Stimulated activated CD8-positive, alpha-beta memory T cell treated with anti-CD3 and anti-CD28 coated beads, Interleukin-4, amount 100 ng/mL, for 24 hours (primary cell): ENCODE data around the gene CNPY2.
"Not testable (repeated sequence)": the region's sequence is repeated elsewhere in the genome, so short reads cannot be mapped to it uniquely, and the experiment has no call there.

Experiments used
- DNase-seq: peaks from one replicate; pipeline ENCODE4 v3.0.0-alpha.2; 2020; ENCODE audit warnings: low read depth

CNPY2 gene

GRCh38 chr12:56298828-56299227, 17.0 kb downstream of the CNPY2 start:
- no peak for DNase-seq

- no peak for DNase-seq
Measured at GRCh38 chr12:56297400-56297799, 18.4 kb downstream of the CNPY2 start.

GRCh38 chr12:56296295-56296694, 19.5 kb downstream of the CNPY2 start:
- DNase-seq, result no peak

- DNase-seq, result no peak
Measured at GRCh38 chr12:56293795-56294194, 22.0 kb downstream of the CNPY2 start.

- DNase-seq, result no peak
Measured at GRCh38 chr12:56288705-56289387, 26.9 kb downstream of the CNPY2 start.

GRCh38 chr12:56286044-56286830, 29.6 kb downstream of the CNPY2 start:
- DNase-seq, result no peak

GRCh38 chr12:56284263-56284662, 31.5 kb downstream of the CNPY2 start:
- not testable (repeated sequence) for DNase-seq

GRCh38 chr12:56282579-56282978, 33.2 kb downstream of the CNPY2 start:
- no peak for DNase-seq

- DNase-seq, result no peak
Measured at GRCh38 chr12:56282030-56282429, 33.8 kb downstream of the CNPY2 start.

GRCh38 chr12:56280849-56281248, 34.9 kb downstream of the CNPY2 start:
- DNase-seq, result no peak

- DNase-seq, result no peak
Measured at GRCh38 chr12:56278905-56279304, 36.9 kb downstream of the CNPY2 start.

GRCh38 chr12:56274299-56274698, 41.5 kb downstream of the CNPY2 start:
- no peak for DNase-seq

GRCh38 chr12:56272468-56272867, 43.3 kb downstream of the CNPY2 start:
- not testable (repeated sequence) for DNase-seq

GRCh38 chr12:56271031-56271430, 44.8 kb downstream of the CNPY2 start:
- DNase-seq, result no peak

- DNase-seq, result no peak
Measured at GRCh38 chr12:56267443-56268071, 48.2 kb downstream of the CNPY2 start.

- peak; percentile 75 for DNase-seq
Measured at GRCh38 chr12:56266693-56267442, 48.9 kb downstream of the CNPY2 start, which contains the start of gene COQ10A. TSS of gene COQ10A (plus strand) at chr12:56266942. CDS start at chr12:56267119, 177 bp downstream.

GRCh38 chr12:56266068-56266692, 49.6 kb downstream of the CNPY2 start:
- not testable (repeated sequence) for DNase-seq

GRCh38 chr12:56262955-56263354, 52.8 kb downstream of the CNPY2 start:
- not testable (repeated sequence) for DNase-seq

- DNase-seq, result no peak
Measured at GRCh38 chr12:56261503-56262232, 54.1 kb downstream of the CNPY2 start.

- DNase-seq, result no peak
Measured at GRCh38 chr12:56260921-56261320, 54.9 kb downstream of the CNPY2 start.

- DNase-seq, result no peak
Measured at GRCh38 chr12:56260380-56260779, 55.4 kb downstream of the CNPY2 start.
